Right renal cortex interstitium (tissue), 3 donors: ENCODE data around the gene CATSPER1. TPM values are rescaled to one million over a fixed set of nuclear protein-coding genes. Genes with fewer than 3 reads are reported as not detected.

Source experiments
- DNase-seq, 3 donors: peaks; one replicate each; pipeline ENCODE4 v3.0.0-alpha.2; 2013; ENCODE audit warnings: low read depth in 3 of 3, low spot score in 2 of 3
- polyA plus RNA-seq, 3 donors: library from polyadenylated mRNA; unstranded; fragments of 120-200 nt; gene quantifications; one replicate each; pipeline ENCODE4 v1.2.1, GENCODE V29; 2013; ENCODE audit not compliant: insufficient read length in 3 of 3

CATSPER1 gene
- not detected for polyA plus RNA-seq

DNA sequence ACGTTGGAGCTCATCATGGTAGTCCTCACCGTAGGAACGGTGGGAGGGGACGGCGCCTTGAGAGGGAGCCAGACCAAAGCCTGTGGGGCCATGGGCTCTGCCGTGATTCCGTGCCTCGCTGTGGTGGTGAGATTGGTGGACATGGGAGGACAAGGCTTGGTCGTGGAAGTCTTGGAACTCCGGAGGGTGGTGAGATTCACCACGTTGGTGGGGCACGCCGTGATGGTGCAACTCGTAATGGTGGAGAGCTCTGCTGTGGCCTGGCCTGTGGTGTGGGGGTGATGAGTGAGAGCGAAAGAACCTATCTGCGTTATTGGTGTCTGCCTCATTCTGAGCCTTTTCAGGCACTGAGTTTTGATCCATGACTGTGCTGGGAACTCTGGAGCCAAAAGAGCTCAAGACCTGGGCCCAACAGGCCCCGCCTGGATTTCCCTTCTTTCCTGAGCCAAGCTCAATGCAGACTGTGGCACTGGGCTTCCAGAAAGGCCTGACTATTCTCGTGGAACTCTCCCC, at the start of gene CATSPER1:
CATSPER1 (minus strand) TSS at position 463 of the 513 bp plus-strand sequence; CDS start at position 363, 100 bp downstream.
- DNase-seq = no peak

- no peak for DNase-seq
These were observed 49.0 kb upstream of the CATSPER1 start for GRCh38 chr11:66075273-66075672.

DNA sequence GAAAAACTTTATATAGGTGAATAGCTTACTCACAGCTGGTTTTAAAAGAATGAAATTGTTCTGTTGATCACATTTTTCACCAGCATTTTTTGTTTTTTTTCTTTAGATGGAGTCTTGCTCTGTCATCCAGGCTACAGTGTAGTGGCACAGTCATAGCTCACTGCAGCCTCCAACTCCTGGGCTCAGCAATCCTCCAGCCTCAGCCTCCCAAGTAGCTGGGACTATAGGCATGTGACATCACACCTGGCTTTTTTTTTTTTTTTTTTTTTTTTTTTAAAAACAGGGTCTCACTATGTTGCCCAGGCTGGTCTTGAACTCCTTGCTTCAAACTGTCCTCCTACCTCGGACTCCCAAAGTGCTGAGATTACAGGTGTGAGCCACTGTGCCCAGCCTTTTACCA, 47.4 kb upstream of the CATSPER1 start:
- no peak for DNase-seq

GRCh38 chr11:66072518-66072917, 46.2 kb upstream of the CATSPER1 start:
- no peak for DNase-seq

DNA sequence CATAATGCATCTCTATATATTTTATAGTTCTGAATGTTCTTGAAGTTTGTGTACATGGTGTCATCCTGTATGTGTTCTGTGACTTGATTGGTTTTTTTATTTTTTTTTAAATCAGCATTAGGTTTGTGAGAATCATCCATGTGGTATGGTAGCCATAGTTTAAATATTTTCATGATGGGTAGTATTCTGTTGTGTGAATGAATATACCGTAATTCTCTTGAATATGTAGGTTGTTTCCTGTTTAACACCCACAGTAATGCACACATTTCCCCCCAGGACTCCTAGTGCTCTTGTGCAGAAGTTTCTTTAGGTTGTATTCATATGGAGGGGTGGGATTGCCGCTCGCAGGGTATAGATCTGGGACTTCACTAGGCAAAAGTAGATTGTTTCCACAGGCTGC, 45.8 kb upstream of the CATSPER1 start:
- no peak for DNase-seq

GRCh38 chr11:66071381-66071801, 45.1 kb upstream of the CATSPER1 start:
- no peak for DNase-seq

DNA sequence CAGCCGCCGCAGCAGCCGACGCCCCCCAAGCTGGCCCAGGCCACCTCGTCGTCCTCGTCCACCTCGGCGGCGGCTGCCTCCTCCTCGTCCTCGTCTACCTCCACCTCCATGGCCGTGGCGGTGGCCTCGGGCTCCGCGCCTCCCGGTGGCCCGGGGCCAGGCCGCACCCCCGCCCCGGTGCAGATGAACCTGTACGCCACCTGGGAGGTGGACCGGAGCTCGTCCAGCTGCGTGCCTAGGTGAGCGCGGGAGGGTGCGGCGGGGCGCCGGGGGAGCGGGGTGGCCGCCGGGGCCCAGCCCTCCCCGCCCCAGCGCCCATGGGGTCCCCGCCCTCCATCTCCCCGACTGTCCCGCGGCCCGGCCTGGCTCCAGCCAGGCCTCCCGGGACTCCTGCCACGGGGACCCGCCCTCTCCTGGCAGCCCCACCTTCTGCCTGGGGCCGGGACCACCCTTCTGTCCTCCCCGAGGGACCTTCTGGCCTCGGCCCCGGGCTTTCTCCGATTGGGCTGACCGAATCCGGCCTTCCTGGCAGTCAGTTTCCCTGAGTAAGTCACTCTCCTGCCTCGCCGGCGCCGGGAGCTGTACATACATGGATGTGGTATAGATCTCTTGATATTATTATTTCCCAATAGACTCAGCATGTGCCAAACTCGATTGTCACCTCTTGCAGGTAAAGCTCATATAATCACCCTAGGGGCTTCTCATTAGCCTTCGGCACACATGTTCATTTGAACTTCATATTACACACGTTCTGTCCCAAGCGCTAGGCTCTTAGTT, 44.5 kb upstream of the CATSPER1 start:
- no peak for DNase-seq

DNA sequence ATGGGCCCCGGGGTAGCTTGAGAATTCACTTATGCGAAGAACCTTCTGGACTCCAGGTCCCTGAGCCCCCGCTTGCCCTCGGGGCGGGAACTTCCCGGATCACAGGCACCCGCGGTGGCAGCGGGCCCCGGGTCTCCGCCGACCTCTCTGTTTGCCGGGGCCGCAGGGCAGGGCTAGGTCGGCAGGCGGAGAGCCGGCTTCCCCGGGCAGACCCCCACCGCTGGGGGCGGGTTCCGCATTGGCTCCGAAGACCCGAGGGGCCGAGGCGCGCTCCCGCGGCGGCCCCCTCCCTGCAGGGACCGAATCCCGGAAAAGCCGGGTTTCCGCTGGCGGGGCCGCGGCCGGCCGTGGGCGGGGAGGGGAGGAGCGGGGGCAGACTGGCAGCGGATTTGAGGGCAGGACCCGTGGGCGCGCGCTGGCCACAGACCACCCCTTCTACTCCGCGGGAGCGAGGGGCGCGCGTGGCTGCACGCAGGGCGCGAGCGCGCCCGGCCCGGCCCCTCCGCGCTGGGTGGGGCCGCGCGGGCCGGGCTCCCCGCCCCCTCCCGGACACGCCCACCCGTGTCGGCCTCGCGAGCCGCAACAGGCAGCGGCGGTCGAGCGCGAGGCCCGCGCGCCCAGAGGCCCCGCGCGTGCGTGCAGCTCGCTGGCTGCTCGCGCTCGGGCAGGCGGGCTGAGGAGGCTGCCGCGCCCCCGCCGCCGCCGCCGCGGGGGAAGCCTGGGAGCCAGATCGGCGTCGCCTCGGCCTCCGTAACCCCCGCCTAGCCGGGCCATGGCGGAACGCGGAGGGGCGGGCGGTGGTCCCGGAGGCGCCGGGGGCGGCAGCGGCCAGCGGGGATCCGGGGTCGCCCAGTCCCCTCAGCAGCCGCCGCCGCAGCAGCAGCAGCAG, 43.7 kb upstream of the CATSPER1 start, which contains the start of gene PACS1:
PACS1 (plus strand) TSS at position 558 of the 889 bp plus-strand sequence; CDS start at position 773, 215 bp downstream.
- no peak for DNase-seq

GRCh38 chr11:66068923-66069714, 42.8 kb upstream of the CATSPER1 start:
- no peak for DNase-seq

GRCh38 chr11:66068154-66068821, 42.0 kb upstream of the CATSPER1 start:
- DNase-seq = no peak

GRCh38 chr11:66067640-66068039, 41.4 kb upstream of the CATSPER1 start:
- no peak for DNase-seq

- no peak for DNase-seq
These were observed 40.5 kb upstream of the CATSPER1 start for GRCh38 chr11:66066751-66067150.

- DNase-seq = no peak
These were observed 38.3 kb upstream of the CATSPER1 start for GRCh38 chr11:66064571-66064970.

- DNase-seq = no peak
These were observed 37.6 kb upstream of the CATSPER1 start for GRCh38 chr11:66063900-66064299.

DNA sequence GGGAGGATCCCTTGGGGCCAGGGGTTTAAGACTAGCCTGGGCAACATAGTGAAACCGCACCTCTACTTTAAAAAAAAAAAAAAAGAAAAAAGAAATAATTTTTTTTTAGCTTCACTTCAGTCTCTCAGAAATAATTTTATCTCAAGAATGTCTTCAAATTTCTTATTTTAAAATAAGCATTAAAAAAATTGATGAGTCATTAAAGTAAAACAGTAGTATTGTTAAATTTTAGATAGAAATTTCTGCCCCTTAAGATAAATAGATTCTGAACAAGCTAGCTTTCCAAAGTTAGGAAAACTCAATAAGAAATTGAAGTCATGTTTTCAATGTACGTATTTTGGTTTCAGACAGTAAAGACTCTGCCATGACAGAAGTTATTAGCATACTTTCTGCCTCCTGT, 36.1 kb upstream of the CATSPER1 start:
- no peak for DNase-seq

GRCh38 chr11:66061268-66061667, 35.0 kb upstream of the CATSPER1 start:
- DNase-seq = no peak

DNA sequence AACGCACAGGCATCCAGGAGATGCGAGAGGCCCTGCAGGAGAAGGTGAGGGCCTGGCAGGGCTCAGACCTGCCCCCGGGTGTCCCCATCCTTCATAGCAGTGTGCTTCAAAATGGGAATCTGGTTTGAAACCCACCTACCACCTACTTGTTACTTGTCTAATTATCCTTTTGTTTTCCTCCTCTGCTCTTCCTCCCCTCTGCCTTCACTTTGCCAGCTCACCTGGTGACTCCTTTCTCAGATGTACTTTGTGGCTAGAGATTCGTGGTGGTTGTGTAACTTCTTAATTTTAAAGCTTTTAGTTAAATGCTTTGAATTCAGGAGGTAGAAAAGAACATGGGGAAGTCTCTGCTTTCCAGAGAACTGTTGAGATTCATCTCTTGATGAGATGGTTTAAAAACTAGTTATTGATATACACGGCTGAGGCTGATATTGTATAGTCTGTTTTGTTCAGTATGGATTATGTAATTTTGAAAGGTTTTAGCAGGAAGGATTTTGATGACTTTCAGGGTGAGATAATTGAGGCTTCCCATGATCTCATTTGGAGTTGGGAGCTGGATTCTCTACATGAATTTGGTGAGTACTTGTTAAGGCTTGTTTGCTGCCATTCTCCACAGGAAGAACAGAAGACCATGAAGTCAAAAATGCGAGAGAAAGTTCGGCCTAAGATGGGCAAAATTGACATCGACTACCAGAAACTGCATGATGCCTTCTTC, 33.8 kb upstream of the CATSPER1 start:
- DNase-seq = no peak

- DNase-seq = no peak
These were observed 30.2 kb upstream of the CATSPER1 start for GRCh38 chr11:66056501-66056900.

- no peak for DNase-seq
These were observed 28.7 kb upstream of the CATSPER1 start for GRCh38 chr11:66055021-66055420.
